Transverse colon (tissue), 3 donors: ENCODE data around the gene N4BP2L2.
"Not testable (repeated sequence)": the region's sequence is repeated elsewhere in the genome, so short reads cannot be mapped to it uniquely, and the experiment has no call there.

Experiments used
- CTCF ChIP-seq, 5 experiments: fragments of 200-600 bp in 3 of 5; fragments of 450-650 bp in 2 of 5; sonication (generic) in 3 of 5; IDR thresholded peaks; 1 replicate in 2 of 5; 2 replicates in 3 of 5; pipeline ENCODE4 v1.5.1; 2016 to 2017; ENCODE audit warnings: antibody characterized with exemption in 5 of 5, inconsistent platforms in 3 of 5, mild to moderate bottlenecking in 2 of 5, moderate library complexity in 1 of 5
- POLR2A ChIP-seq: fragments of 450-650 bp; IDR thresholded peaks from one replicate; pipeline ENCODE4 v1.6.1; 2016; ENCODE audit warnings: antibody characterized with exemption, mild to moderate bottlenecking, moderate library complexity

- TF ChIP-seq CTCF (IDR thresholded peaks at IDR 0.05); POLR2A: not testable (repeated sequence)
Observed at GRCh38 chr13:32560842-32561241, 22.2 kb upstream of the N4BP2L2 start.
